ENCODE measurements around the gene MAPKAP1.

Gene MAPKAP1

DNA sequence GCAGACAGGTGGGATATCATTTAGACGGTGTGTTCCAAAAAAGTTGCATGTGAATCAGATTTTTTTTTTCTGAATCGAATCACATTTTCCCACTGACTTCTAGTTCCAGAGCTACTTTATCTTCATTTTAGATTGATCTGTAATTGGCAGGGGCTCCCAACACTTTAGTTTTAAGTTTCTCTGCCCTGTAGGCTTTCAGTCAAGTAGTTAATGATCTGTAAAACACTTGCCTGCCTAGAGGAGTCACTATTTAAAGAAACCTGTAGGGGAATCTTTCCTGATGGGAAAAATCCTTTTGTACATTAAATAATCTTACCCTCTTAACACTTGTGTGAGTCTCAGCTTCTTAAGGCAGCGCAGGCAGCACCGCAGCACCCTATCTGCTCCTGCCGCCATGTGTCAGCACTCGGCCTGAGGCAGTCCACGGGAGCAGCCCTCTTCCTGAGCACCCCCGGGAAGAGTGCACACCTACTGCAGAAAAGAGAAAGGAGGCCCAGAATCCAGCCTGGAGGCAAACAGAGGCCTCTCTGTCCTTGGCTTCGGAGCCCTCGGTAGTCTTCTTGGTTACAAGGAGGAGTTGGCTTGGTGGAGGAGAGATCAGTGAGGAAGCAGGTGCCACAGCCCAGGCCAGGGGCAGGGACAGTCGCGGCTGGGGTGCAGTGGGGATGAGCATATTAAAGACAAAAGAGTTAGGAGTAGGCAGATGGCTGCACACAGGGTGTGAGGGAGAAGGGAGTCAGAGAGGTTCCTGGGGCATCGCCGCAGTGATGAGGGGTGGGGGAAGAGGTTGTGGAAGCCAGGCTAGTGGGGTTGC is 236.0 kb downstream of the MAPKAP1 start:
- no peaks in the 10 kb centered on the region for H3K9me3 ChIP-seq (ENCODE audit: insufficient read depth, low read length)
- no peak overlapping the region for H3K4me3 ChIP-seq (ENCODE audit: insufficient read depth, low read length, poor library complexity, severe bottlenecking)
- H3F3A ChIP-seq (ENCODE audit: insufficient read depth) = no peaks in the 10 kb centered on the region
- no peak overlapping the region for H2AFZ ChIP-seq (ENCODE audit: low read depth, low read length, severe bottlenecking)
- no peak overlapping the region for H3K27ac ChIP-seq (ENCODE audit: low read depth, low read length)
- no peaks in the 10 kb centered on the region for H4K20me1 ChIP-seq (ENCODE audit: low read depth, low read length)
- no peak overlapping the region for H3K9ac ChIP-seq (ENCODE audit: low read length)
- no peaks in the 10 kb centered on the region for H3K79me2 ChIP-seq (ENCODE audit: insufficient read depth, low read length)
- H3K27me3 ChIP-seq (ENCODE audit: low read length) = no peaks in the 10 kb centered on the region
- no peak for TF ChIP-seq EZH2phosphoT487 (conservative IDR thresholded peaks at IDR 0.05; ENCODE audit: low read length)
- TF ChIP-seq, protein P1, sequence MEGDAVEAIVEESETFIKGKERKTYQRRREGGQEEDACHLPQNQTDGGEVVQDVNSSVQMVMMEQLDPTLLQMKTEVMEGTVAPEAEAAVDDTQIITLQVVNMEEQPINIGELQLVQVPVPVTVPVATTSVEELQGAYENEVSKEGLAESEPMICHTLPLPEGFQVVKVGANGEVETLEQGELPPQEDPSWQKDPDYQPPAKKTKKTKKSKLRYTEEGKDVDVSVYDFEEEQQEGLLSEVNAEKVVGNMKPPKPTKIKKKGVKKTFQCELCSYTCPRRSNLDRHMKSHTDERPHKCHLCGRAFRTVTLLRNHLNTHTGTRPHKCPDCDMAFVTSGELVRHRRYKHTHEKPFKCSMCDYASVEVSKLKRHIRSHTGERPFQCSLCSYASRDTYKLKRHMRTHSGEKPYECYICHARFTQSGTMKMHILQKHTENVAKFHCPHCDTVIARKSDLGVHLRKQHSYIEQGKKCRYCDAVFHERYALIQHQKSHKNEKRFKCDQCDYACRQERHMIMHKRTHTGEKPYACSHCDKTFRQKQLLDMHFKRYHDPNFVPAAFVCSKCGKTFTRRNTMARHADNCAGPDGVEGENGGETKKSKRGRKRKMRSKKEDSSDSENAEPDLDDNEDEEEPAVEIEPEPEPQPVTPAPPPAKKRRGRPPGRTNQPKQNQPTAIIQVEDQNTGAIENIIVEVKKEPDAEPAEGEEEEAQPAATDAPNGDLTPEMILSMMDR (IDR thresholded peaks at IDR 0.05; ENCODE audit: insufficient read depth, low read length, poor library complexity, severe bottlenecking) = no peak
- no peak overlapping the region for H3K4me2 ChIP-seq (ENCODE audit: low read depth, low read length, poor library complexity, severe bottlenecking)
- H3K36me3 ChIP-seq (ENCODE audit: low read length) = no peaks in the 10 kb centered on the region
- no peaks in the 10 kb centered on the region for H3K9me2 ChIP-seq (replicated peaks; ENCODE audit: insufficient read depth, low read length)

DNA sequence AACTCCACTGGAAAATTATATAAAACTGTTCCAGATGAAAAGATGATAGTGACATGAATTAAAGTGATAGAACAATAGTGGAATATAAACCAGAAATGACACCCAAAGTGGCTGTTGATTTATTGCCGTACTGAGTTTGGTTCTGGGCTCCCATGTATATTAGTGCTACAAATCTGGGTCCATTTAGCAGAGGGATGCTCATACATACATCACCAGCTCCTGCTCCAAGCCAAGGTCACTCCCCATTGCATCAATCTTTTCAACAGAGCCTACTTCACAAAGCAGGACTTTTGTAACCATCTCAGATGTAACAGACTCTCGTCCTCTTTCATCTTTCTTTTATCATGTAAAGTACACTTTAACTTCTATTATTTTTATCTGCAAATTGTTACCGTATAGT is 236.8 kb downstream of the MAPKAP1 start:
- H2AFZ ChIP-seq (ENCODE audit: low read depth, low read length, severe bottlenecking) = no peak overlapping the region
- no peaks in the 10 kb centered on the region for H4K20me1 ChIP-seq (ENCODE audit: low read depth, low read length)
- TF ChIP-seq, protein P1 (IDR thresholded peaks at IDR 0.05; ENCODE audit: insufficient read depth, low read length, poor library complexity, severe bottlenecking) = no peak
- TF ChIP-seq EZH2phosphoT487 (conservative IDR thresholded peaks at IDR 0.05; ENCODE audit: low read length) = no peak
- no peak overlapping the region for H3K9ac ChIP-seq (ENCODE audit: low read length)
- no peak overlapping the region for H3K4me3 ChIP-seq (ENCODE audit: insufficient read depth, low read length, poor library complexity, severe bottlenecking)
- no peaks in the 10 kb centered on the region for H3K9me2 ChIP-seq (replicated peaks; ENCODE audit: insufficient read depth, low read length)
- H3K9me3 ChIP-seq (ENCODE audit: insufficient read depth, low read length) = no peaks in the 10 kb centered on the region
- H3K27ac ChIP-seq (ENCODE audit: low read depth, low read length) = no peak overlapping the region
- H3F3A ChIP-seq (ENCODE audit: insufficient read depth) = no peaks in the 10 kb centered on the region
- H3K27me3 ChIP-seq (ENCODE audit: low read length) = no peaks in the 10 kb centered on the region
- no peak overlapping the region for H3K4me2 ChIP-seq (ENCODE audit: low read depth, low read length, poor library complexity, severe bottlenecking)
- H3K79me2 ChIP-seq (ENCODE audit: insufficient read depth, low read length) = no peaks in the 10 kb centered on the region
- no peaks in the 10 kb centered on the region for H3K36me3 ChIP-seq (ENCODE audit: low read length)

DNA sequence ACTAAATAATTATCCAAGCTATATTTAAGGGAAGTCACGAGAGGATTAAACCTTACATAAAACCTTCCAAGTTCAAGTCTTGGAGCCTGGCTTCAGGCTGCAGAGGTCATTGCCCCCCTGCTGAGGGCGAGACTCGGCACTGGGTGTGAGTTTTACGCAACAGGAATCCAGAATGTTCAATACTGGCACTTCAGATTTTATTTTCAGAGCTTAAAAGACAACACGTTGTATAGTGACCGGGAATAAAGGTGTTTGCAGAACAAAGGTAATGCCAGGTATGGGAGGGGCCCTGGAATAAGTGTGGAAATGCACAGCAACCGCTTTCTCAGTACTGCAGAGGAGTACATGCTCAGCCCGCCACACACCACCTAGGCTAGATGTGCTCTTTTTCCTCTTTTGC is 238.4 kb downstream of the MAPKAP1 start:
- H3K9me2 ChIP-seq (replicated peaks; ENCODE audit: insufficient read depth, low read length) = no peaks in the 10 kb centered on the region
- H3K4me3 ChIP-seq (ENCODE audit: insufficient read depth, low read length, poor library complexity, severe bottlenecking) = no peak overlapping the region
- no peak overlapping the region for H3K9ac ChIP-seq (ENCODE audit: low read length)
- H3K36me3 ChIP-seq (ENCODE audit: low read length) = no peaks in the 10 kb centered on the region
- H3F3A ChIP-seq (ENCODE audit: insufficient read depth) = no peaks in the 10 kb centered on the region
- no peak overlapping the region for H3K27ac ChIP-seq (ENCODE audit: low read depth, low read length)
- no peaks in the 10 kb centered on the region for H4K20me1 ChIP-seq (ENCODE audit: low read depth, low read length)
- H3K4me2 ChIP-seq (ENCODE audit: low read depth, low read length, poor library complexity, severe bottlenecking) = no peak overlapping the region
- H2AFZ ChIP-seq (ENCODE audit: low read depth, low read length, severe bottlenecking) = no peak overlapping the region
- H3K9me3 ChIP-seq (ENCODE audit: insufficient read depth, low read length) = no peaks in the 10 kb centered on the region
- H3K79me2 ChIP-seq (ENCODE audit: insufficient read depth, low read length) = no peaks in the 10 kb centered on the region
- no peak for TF ChIP-seq EZH2phosphoT487 (conservative IDR thresholded peaks at IDR 0.05; ENCODE audit: low read length)
- TF ChIP-seq, protein P1 (IDR thresholded peaks at IDR 0.05; ENCODE audit: insufficient read depth, low read length, poor library complexity, severe bottlenecking) = no peak
- no peaks in the 10 kb centered on the region for H3K27me3 ChIP-seq (ENCODE audit: low read length)
